Activated B cell treated with CpG ODN at 0.5 μM for 24 hours (primary cell): ENCODE data around the gene PDRG1. TPM values are rescaled to one million over a fixed set of nuclear protein-coding genes. Genes with fewer than 3 reads are reported as not detected.

Source experiments
- ATAC-seq: fragments of 200-7000 bp; cut with Tn5 transposase; one replicate; pipeline ENCODE4 v1.10.0; 2021; ENCODE audit warnings: low read depth, mild to moderate bottlenecking, moderate library complexity
- CTCF ChIA-PET: fragments of 350-600 bp; sonication (Branson Sonifier 250); formaldehyde crosslinking; loops from one replicate; lab custom pipeline; 2021; ENCODE audit warnings: antibody characterized with exemption; lab: Charles Lee
- POLR2A ChIA-PET: fragments of 350-600 bp; sonication (Branson Sonifier 250); formaldehyde crosslinking; loops from one replicate; lab custom pipeline; 2021; ENCODE audit warnings: antibody characterized with exemption; lab: Charles Lee
- DNase-seq: peaks from one replicate; pipeline ENCODE4 v3.0.0; 2022
- H3K27ac Mint-ChIP-seq: one replicate; pipeline ENCODE4 v1.8.0; 2020; ENCODE audit warnings: mixed read lengths
- H3K27me3 Mint-ChIP-seq: one replicate; pipeline ENCODE4 v1.8.0; 2021; ENCODE audit warnings: mixed read lengths
- H3K36me3 Mint-ChIP-seq: one replicate; pipeline ENCODE4 v1.8.0; 2021; ENCODE audit warnings: low read depth, mixed read lengths
- H3K4me1 Mint-ChIP-seq: one replicate; pipeline ENCODE4 v1.8.0; 2021; ENCODE audit warnings: mixed read lengths
- H3K4me3 Mint-ChIP-seq: one replicate; pipeline ENCODE4 v1.8.0; 2020; ENCODE audit warnings: mild to moderate bottlenecking, mixed read lengths
- H3K9me3 Mint-ChIP-seq: one replicate; pipeline ENCODE4 v1.8.0; 2020; ENCODE audit warnings: mixed read lengths
- intact Hi-C: fragments of 100-400 bp; cut with micrococcal nuclease; formaldehyde crosslinking; loops from one replicate; pipeline ENCODE4 v1.15.1; 2024
- total RNA-seq: library from RNA; stranded (reverse); gene quantifications from 2 replicates; pipeline ENCODE4 v1.2.3, GENCODE V29; 2022
- TF ChIP-seq, protein P1 (sequence below): fragments of 200-600 bp; IDR thresholded peaks from one replicate; pipeline ENCODE4 v1.8.0; 2022; ENCODE audit warnings: antibody characterized with exemption, mild to moderate bottlenecking

Gene PDRG1
- total RNA-seq, 1 donor from 2014 or later = 16.4 TPM

DNA sequence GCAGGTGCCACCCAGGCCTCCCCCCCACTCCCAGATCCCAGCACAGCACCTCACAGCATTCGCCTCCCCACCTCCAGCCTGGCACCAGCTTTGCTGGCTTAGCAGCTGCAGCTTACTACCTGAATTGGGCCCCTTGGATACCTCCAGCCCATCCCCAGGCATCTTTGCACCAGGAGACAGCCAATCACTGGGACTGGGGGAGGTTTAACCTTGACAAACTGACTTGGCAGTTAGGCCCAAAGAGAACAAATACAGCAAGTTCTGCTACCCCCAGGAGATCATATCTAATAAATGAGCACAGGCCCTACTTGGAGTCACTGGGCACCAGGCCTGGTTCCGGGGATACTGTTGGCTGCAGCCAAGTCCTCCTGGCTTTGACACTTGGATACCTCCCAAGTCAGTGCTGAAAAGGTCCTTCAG, 8.8 kb downstream of the PDRG1 start:
- H3K36me3 Mint-ChIP-seq = peaks cover 56% of the 10 kb centered on the region
- POLR2A ChIA-PET = interaction anchor here (0.6 kb wide), 1 partner anchor 14 kb away, joined by 3 read pairs; no protein-coding TSS in a partner anchor
- TF ChIP-seq, protein P1, sequence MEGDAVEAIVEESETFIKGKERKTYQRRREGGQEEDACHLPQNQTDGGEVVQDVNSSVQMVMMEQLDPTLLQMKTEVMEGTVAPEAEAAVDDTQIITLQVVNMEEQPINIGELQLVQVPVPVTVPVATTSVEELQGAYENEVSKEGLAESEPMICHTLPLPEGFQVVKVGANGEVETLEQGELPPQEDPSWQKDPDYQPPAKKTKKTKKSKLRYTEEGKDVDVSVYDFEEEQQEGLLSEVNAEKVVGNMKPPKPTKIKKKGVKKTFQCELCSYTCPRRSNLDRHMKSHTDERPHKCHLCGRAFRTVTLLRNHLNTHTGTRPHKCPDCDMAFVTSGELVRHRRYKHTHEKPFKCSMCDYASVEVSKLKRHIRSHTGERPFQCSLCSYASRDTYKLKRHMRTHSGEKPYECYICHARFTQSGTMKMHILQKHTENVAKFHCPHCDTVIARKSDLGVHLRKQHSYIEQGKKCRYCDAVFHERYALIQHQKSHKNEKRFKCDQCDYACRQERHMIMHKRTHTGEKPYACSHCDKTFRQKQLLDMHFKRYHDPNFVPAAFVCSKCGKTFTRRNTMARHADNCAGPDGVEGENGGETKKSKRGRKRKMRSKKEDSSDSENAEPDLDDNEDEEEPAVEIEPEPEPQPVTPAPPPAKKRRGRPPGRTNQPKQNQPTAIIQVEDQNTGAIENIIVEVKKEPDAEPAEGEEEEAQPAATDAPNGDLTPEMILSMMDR = no peak
- H3K27me3 Mint-ChIP-seq = no peaks in the 10 kb centered on the region
- intact Hi-C loops = no loop called here
- no peaks in the 10 kb centered on the region for H3K4me1 Mint-ChIP-seq
- CTCF ChIA-PET = interaction anchor here (1.1 to 2.0 kb wide), 3 partner anchors 8 to 120 kb away, joined by 3 to 6 read pairs (median 3); partner anchors contain the start of gene PDRG1
- no peaks in the 10 kb centered on the region for H3K9me3 Mint-ChIP-seq
- no peak overlapping the region for H3K4me3 Mint-ChIP-seq
- ATAC-seq (no peak), DNase-seq (no peak)
- H3K27ac Mint-ChIP-seq = no peak overlapping the region

DNA sequence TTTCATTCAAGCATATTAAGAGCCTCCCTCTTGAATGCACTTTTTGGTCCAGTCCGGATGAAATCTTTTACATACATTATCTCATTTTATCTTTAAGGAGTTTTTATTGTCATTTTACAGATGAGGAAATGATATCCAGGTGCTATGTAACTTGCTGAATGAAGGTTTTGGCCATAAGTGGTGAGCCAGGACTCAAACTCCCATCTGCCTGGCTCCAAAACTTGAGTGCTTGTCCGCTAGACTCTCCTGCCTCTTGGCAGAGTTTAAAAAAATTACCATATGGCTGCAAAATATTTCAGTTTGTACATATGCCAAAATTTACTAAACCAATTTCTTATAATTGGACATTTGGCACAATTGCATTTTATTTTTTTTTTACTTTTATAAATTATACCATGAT, 12.2 kb downstream of the PDRG1 start:
- intact Hi-C loops = no loop called here
- POLR2A ChIA-PET = interaction anchor here (1.1 kb wide), 1 partner anchor 12 kb away, joined by 3 read pairs; the partner anchor contains the start of gene PDRG1
- H3K27me3 Mint-ChIP-seq = no peaks in the 10 kb centered on the region
- no peak overlapping the region for H3K27ac Mint-ChIP-seq
- no peak for ATAC-seq
- TF ChIP-seq, protein P1 = no peak
- H3K4me1 Mint-ChIP-seq = no peaks in the 10 kb centered on the region
- no peak for DNase-seq
- peaks cover 26% of the 10 kb centered on the region for H3K36me3 Mint-ChIP-seq
- no peaks in the 10 kb centered on the region for H3K9me3 Mint-ChIP-seq
- CTCF ChIA-PET = no interaction called here
- H3K4me3 Mint-ChIP-seq = no peak overlapping the region

DNA sequence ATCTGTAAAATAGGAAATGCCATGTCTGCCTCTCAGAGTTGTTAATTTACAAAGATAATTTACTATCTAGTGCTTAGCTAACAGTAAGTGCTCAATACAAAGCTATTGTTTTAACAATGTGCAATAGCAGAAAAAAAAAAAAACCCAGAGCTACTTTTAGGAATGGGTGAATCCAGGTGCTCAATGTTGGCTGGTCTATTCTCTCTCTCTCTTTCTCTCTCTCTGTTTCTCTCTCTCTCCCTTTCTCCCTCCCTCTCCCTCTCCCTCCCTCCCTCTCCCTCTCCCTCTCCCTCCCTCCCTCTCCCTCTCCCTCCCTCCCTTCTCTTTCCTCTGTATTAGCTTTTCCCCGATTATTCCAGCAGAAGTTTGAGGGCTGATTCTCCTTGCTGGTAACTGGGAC, 14.0 kb downstream of the PDRG1 start:
- H3K9me3 Mint-ChIP-seq = no peaks in the 10 kb centered on the region
- POLR2A ChIA-PET = interaction anchor here (0.5 to 0.6 kb wide), 2 partner anchors 46 to 279 kb away, joined by 3 to 7 read pairs; no protein-coding TSS in a partner anchor
- no peak overlapping the region for H3K4me3 Mint-ChIP-seq
- DNase-seq = no peak
- CTCF ChIA-PET = no interaction called here
- ATAC-seq = no peak
- H3K27me3 Mint-ChIP-seq = no peaks in the 10 kb centered on the region
- TF ChIP-seq, protein P1 = no peak
- peaks cover 14% of the 10 kb centered on the region for H3K36me3 Mint-ChIP-seq
- no peaks in the 10 kb centered on the region for H3K4me1 Mint-ChIP-seq
- H3K27ac Mint-ChIP-seq = no peak overlapping the region
- intact Hi-C loops = no loop called here

DNA sequence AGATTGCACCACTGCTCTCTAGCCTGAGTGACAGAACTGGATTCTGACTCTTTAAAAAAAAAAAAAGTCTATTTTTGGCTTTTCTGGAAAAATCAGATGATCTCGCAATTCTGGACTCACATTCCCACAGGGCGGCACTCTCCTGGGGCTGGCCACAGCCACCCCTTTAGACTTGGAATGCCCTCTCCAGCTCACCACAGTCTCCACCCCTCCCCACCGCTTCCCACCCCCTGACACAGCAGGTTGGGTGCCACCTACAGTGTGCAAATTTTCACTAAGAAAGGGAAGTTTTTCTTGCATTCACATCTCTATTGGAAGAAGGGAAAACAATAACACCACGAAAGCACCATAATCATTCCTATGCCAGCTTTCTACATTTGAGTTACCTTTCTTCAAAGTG, 15.4 kb downstream of the PDRG1 start:
- ChIA-PET CTCF (no interaction called here), POLR2A (interaction anchor here (0.7 kb wide), 1 partner anchor 46 kb away, joined by 3 read pairs; no protein-coding TSS in a partner anchor)
- H3K36me3 Mint-ChIP-seq = peaks cover 2% of the 10 kb centered on the region
- no peaks in the 10 kb centered on the region for H3K27me3 Mint-ChIP-seq
- no peak overlapping the region for H3K27ac Mint-ChIP-seq
- no peak overlapping the region for H3K4me3 Mint-ChIP-seq
- TF ChIP-seq, protein P1 = no peak
- intact Hi-C loops = no loop called here
- no peak for DNase-seq
- no peaks in the 10 kb centered on the region for H3K9me3 Mint-ChIP-seq
- H3K4me1 Mint-ChIP-seq = no peaks in the 10 kb centered on the region
- no peak for ATAC-seq

DNA sequence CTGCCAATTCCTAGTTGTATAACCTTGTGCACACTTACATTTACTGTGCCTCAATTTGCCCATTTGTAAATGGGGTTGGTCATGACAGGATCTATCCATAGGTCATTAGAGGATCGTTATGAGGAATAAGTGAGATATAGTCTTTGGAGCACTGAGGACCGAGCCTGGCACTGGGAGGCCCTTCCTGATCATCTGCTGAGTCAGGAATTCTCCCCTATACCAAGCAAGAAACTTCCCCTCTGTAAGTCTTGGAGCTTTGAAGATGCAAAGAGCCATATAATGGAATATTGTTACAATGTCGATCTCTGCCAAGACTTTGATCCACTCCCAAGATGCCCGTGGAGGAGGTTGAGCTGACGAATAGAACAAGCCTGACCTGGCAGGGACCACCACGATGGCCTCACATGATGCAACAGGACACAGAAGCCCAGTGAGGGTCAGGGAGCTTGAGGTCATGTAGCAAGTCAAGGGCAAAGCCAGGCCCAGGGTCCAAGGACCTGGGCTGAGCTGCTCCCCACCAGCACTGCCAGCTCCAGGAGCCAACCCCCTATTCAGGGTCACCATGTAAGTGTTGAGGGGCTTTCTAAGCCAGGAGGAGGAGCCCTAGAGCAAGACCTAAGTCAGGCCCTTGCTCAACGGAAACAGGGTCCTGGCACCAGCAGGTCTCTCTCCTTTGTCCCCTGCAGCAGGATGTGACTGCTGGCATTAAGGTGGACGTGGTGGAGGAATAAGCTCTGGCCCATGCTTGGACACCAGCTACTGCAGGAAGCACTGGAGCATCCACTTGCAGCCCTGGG, 16.7 kb downstream of the PDRG1 start:
- H3K4me1 Mint-ChIP-seq = no peaks in the 10 kb centered on the region
- TF ChIP-seq, protein P1 = no peak
- ATAC-seq (no peak), DNase-seq (no peak)
- ChIA-PET CTCF (interaction anchor here (1.2 to 1.7 kb wide), 2 partner anchors 8 to 17 kb away, joined by 3 to 5 read pairs; partner anchors contain the start of gene PDRG1), POLR2A (no interaction called here)
- peaks cover 2% of the 10 kb centered on the region for H3K27me3 Mint-ChIP-seq
- H3K4me3 Mint-ChIP-seq = no peak overlapping the region
- H3K36me3 Mint-ChIP-seq = peaks cover 2% of the 10 kb centered on the region
- no peaks in the 10 kb centered on the region for H3K9me3 Mint-ChIP-seq
- H3K27ac Mint-ChIP-seq = no peak overlapping the region
- intact Hi-C loops = no loop called here
